SW480 (cell line): Measurements from ENCODE around the gene CCDC107.
A peak's percentile ranks its signal among the peaks of the same experiment; 100 is the strongest.
"Not testable (repeated sequence)": the region's sequence is repeated elsewhere in the genome, so short reads cannot be mapped to it uniquely, and the experiment has no call there.

Experiments
- DNase-seq: peaks from one replicate; pipeline ENCODE4 v3.0.0-alpha.2; 2016; ENCODE audit warnings: low spot score

The CCDC107 gene

GRCh38 chr9:35658137-35658967 is at the start of gene CCDC107:
CCDC107 (plus strand) TSS chr9:35658292; CDS start chr9:35658380, 88 bp downstream.
- peak; percentile 82 for DNase-seq

DNA sequence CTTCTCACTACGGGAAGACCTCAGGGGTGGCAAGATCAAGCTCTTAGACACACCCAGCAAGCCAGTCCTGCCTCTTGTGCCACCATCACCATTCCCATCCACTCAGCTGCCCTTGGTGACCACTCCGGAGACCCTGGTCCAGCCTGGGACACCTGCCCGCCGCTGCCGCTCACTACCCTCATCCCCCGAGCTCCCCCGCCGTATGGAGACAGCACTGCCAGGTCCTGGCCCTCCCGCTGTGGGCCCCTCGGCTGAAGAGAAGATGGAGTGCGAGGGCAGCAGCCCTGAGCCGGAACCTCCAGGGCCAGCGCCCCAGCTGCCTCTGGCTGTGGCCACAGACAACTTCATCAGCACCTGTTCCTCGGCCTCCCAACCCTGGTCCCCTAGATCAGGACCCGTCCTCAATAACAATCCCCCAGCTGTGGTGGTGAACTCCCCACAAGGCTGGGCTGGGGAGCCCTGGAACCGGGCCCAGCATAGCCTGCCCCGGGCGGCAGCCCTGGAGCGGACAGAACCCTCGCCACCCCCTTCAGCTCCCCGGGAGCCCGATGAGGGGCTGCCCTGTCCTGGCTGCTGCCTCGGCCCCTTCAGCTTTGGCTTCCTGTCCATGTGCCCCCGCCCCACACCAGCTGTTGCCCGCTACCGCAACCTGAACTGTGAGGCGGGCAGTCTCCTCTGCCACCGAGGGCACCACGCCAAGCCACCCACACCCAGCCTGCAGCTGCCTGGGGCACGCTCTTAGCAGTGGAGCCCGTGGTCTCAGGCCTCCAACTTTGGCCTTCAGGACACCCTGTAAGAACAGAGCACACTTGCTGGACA is 48.9 kb upstream of the CCDC107 start:
- no peak for DNase-seq

GRCh38 chr9:35609820-35610163 is 48.3 kb upstream of the CCDC107 start:
- DNase-seq, result no peak

- peak; percentile 44 for DNase-seq
Measured at GRCh38 chr9:35611230-35611797, 46.8 kb upstream of the CCDC107 start.

DNA sequence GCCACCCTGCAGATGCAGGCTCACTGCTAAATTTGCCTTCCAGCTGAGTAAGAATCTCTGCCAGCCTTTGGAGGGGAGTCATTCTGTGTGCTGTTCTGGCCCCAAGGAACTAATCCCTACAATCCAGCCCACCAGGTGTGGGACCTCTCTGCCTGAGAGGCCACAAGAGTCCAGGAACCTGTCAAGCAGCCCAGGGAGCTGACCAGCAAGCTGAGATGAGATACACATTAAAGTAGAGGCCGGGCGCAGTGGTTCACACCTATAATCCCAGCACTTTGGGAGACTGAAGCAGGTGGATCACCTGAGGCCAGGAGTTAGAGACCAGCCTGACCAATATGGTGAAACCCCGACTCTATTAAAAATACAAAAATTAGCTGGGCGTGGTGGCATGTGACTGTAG is 46.0 kb upstream of the CCDC107 start:
- not testable (repeated sequence) for DNase-seq

GRCh38 chr9:35612843-35613242 is 45.2 kb upstream of the CCDC107 start:
- no peak for DNase-seq

GRCh38 chr9:35615981-35616680 is 42.0 kb upstream of the CCDC107 start:
- DNase-seq, result no peak

DNA sequence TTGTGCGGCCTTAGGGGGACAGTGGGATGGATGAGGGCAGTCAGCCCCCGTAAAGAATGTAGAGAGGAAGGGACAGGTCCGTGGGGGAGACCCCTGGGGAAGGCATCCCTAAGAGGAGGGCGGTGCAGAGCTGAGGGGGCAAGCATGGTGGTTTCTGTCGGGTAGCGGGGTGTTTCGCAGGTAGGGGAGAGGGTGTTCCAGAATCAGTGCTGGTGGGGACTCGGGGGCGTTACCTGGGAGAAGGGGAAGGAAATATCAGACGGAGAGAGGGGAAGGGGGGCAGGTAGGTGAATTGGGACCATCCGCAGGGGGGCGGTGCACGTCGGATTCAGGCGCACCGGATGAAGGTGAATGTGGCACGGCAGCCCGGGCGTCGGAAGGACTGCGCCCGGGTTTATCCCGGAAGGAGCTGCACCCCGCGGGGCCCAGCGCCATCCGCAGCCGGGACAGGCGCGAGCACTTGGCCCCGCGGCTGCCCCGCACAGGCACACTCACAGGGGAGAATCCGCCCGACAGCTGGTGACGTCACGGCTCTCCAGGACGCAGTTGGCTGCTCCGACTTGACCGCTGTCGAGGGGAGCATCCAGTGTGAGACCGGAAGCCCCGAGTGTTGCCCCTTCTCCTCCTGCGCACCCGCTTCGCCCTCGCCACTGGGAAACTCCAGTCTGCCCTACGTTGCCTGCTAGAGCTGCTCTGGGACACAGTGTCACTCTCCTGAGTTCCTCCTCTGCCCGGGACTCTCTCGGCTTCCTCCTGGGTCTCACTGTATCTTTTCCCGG is 41.2 kb upstream of the CCDC107 start:
- DNase-seq, result peak; percentile 18

DNA sequence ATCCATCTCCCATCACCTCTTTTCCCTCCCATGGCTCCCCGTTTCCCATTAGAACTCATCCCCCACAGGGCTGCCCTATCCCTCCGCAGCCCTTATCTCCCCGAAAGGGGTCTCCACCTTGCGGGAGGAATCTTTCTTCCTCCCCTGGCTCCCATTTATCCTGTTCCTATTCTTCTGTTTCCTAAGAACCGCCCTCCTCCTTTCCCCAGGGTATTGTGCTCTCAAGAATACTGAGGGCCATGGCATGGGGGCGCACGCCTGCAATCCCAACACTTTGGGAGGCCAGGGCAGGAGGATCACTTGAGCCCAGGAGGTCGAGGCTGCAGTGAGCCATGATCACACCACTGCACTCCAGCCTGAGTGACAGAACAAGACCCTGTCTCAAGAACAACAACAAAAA is 40.5 kb upstream of the CCDC107 start:
- DNase-seq, result no peak

DNA sequence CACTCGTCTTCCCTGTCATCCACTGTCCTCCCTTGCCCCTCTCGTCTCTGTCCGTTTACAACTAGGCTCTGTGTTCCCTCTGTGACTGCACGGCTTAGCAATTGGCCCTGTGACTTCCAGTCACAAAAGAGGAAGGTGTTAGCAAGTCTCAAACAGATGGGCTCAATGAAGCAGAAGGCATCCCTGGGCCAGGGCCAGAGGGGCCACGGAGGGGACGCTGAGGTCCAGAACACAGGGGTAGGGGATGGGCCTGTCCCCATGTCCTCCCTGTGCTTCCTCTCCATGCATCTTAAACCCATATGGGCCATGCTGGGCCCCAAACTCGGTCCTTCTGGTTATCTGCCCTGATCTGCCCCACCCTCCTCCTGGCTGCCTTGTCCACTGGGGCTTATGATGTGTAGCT is 39.8 kb upstream of the CCDC107 start, which contains the start of gene CD72:
Gene CD72, minus strand, starts transcription at position 89 of the 403 bp plus-strand sequence. CDS start 110 bp downstream, outside the sequence.
- DNase-seq, result no peak

DNA sequence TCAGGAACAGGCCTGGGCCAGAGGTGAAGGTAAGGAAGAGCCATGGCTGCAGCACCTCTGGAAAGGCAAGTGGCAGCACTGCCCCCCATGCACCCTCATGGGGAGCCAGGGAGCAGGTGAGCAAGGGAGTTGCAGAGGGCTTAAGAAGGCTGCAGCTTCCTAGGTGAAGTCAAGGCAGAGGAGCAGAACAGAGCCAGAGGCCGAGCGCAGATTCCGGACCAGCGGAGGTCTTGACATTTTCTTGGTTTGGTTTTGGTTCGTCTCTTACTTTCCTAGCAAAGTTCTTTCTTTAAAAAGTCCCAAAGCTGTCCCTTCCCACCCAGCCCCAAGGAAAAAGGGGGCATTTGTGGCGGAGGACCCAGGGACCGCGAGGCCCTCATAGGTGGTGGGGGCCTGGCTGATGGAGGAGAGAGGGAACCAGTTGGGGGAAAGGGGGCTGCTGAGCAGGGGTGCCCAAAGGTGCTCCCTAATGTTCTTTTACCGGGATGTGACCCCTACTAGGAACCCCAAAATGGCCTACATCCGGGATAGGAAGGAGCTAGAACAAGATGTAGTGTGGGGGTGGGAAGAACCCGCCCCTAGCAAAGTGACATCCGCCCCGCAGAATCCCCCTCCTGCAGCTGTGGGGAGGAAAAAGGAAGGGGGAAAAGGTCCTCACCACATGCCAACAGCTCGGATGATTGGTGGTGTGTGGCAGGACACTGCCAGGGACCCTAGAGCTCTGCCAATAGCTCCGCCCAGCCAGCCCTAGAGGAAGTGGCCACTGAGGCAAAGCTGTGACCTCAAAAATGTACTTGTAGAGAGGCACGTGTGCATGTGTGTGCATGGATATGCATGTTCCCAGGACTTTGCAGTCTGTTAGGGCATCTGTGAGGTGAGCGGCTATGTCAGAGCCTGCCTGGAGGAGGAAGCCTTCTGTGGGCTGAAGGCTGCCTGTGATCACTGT is 39.0 kb upstream of the CCDC107 start:
- DNase-seq, result no peak

DNA sequence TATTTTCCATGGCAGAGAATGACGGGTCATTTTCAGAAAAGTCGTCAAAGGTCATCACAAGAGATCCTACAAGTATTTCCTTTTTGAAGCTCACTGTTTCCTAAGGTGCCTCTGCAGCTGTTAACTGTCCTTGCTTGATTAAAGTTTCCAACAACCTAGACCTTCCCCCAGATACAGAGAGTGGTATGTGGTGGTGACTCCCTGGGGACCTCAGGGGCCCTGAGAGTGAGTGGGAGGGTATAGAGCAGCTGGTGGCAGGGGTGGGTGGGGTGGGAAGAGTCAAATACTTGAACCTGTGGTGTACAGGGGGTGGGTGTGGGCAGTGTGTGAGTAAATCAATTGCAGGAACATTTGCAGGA is 38.3 kb upstream of the CCDC107 start:
- no peak for DNase-seq

GRCh38 chr9:35627575-35627974 is 30.5 kb upstream of the CCDC107 start:
- DNase-seq, result no peak

DNA sequence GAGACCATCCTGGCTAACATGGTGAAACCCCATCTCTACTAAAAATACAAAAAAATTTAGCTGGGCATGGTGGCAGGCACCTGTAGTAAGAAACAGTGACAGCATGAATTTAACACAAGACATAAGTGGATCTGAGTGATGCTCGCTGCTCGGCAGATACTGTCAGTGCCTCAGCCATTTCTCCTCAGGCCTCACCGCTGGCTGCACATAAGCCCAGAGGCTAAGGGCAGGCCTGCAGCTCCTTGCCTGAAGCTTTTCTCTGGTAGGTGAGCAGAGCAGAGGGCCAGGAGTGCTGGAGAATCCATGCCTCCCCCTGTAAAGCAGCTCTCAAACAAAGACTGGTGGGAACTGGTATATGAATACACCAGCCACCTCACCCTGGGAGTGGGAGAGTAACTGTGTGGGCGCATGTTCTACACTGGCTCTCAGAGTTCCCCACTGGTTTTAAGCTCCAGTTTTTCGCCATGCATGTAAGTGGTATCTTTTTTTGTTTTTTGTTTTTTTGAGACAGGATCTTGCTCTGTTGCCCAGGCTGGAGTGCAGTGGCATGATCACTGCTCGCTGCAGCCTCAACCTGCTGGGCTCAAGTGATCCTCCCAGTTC is 29.6 kb upstream of the CCDC107 start:
- no peak for DNase-seq

- DNase-seq, result no peak
Measured at GRCh38 chr9:35629597-35629996, 28.5 kb upstream of the CCDC107 start.

DNA sequence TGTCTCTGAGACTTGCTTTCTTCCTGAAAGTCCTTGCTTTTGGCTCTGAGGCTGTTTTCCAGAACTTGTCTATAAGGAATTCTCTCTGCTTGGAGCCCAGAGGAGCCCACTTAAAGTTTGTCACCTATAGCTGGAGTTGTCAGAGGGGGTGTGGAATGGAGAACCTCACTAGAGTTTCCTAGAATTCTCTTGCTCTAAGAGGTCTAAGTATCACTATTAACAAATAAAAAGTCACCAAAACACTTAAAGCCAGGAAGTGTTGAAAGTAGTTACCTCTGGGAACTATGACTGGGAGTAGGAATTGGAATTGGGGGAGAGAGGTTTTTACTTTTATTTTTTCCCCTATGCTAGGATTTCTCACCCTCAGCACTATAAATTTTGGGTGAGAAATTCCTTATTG is 22.4 kb upstream of the CCDC107 start:
- DNase-seq, result no peak

- no peak for DNase-seq
Measured at GRCh38 chr9:35636135-35636876, 21.8 kb upstream of the CCDC107 start.

GRCh38 chr9:35636877-35637246 is 21.2 kb upstream of the CCDC107 start:
- not testable (repeated sequence) for DNase-seq

DNA sequence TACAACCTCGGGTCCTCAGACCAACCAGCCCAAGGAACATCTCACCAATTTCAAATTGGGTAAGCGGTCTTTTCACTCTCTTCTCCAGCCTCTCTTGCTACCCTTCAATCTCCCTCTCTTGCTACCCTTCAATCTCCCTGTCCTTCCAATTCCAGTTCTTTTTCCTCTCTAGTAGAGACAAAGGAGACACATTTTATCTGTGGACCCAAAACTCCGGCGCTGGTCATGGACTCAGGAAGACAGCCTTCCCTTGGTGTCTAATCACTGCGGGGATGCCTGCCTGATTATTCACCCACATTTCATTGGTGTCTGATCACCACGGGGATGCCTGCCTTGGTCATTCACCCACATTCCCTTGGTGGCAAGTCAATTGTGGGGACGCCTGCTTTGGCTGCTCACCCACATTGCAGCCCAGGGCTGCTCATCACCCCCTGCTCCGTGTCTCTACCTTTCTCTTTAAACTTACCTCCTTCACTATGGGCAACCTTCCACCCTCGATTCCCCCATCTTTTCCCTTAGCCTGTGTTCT is 20.6 kb upstream of the CCDC107 start:
- DNase-seq, result not testable (repeated sequence)
